Small intestine (tissue), 7 donors: ENCODE measurements around the gene NDUFV2. TPM values are rescaled to one million over a fixed set of nuclear protein-coding genes. Genes with fewer than 3 reads are reported as not detected.

Source experiments
- DNase-seq, 2 donors: peaks; one replicate each; pipeline versions ENCODE4 v3.0.0 to v3.0.0-alpha.2; 2013
- FAIRE-seq: peaks from 2 replicates; lab custom pipeline; 2012; peaks lifted over from hg19 to GRCh38; lab: Jason Lieb, UNC
- H3K27ac ChIP-seq, 3 donors: one replicate each; pipeline ENCODE4 v1.5.1; 2013; ENCODE audit warnings: low read length in 2 of 3, mild to moderate bottlenecking in 2 of 3, control low read depth in 1 of 3, inconsistent platforms in 1 of 3, low read depth in 1 of 3, moderate library complexity in 1 of 3
- H3K27me3 ChIP-seq, 3 donors: one replicate each; pipeline ENCODE4 v1.6.1; 2013; ENCODE audit warnings: low read length in 3 of 3, inconsistent platforms in 1 of 3; ENCODE audit not compliant: control insufficient read depth in 3 of 3, insufficient read depth in 3 of 3
- H3K36me3 ChIP-seq, 3 donors: one replicate each; pipeline ENCODE4 v1.6.1; 2013; ENCODE audit warnings: low read length in 3 of 3, inconsistent platforms in 1 of 3, low read depth in 1 of 3, mild to moderate bottlenecking in 1 of 3, moderate library complexity in 1 of 3; ENCODE audit not compliant: control insufficient read depth in 3 of 3, insufficient read depth in 2 of 3
- H3K4me1 ChIP-seq, 3 donors: one replicate each; pipeline ENCODE4 v1.6.1; 2013; ENCODE audit warnings: low read length in 2 of 3, inconsistent platforms in 1 of 3, low read depth in 1 of 3, mild to moderate bottlenecking in 1 of 3, moderate library complexity in 1 of 3; ENCODE audit not compliant: control insufficient read depth in 3 of 3, insufficient read depth in 2 of 3
- H3K4me3 ChIP-seq, 3 donors: one replicate each; pipeline ENCODE4 v1.5.1; 2013; ENCODE audit warnings: low read length in 3 of 3, control low read depth in 1 of 3, inconsistent platforms in 1 of 3, low read depth in 1 of 3, mild to moderate bottlenecking in 1 of 3, moderate library complexity in 1 of 3
- H3K9me3 ChIP-seq, 2 donors: one replicate each; pipeline ENCODE4 v1.6.1; 2013; ENCODE audit warnings: low read depth in 1 of 2, low read length in 1 of 2; ENCODE audit not compliant: control insufficient read depth in 2 of 2, insufficient read depth in 1 of 2
- WGBS, 3 donors: extraction: QIAGEN DNeasy Blood & Tissue Kit; methylation state at CpG; one replicate each; pipeline ENCODE4 v1.1.7; 2013; 5-methylcytosine and 5-hydroxymethylcytosine counted together
- polyA plus RNA-seq, 4 donors: library from polyadenylated mRNA; stranded (reverse) in 3 of 4; unstranded in 1 of 4; fragments of 200-250 nt in 3 of 4; fragments of 120-200 nt in 1 of 4; gene quantifications; one replicate each; pipeline versions ENCODE4 v1.2.1 to v1.2.3, GENCODE V29; 2013
- donor health status: healthy with polysubstance abuse.
- donor health status: control.
- donor health status: control.
- donor health status: Bipolar disorder and iron deficiency.
- donor health status: healthy.

The NDUFV2 gene
- polyA plus RNA-seq, 4 donors, result 125 to 300 (median 208) TPM

GRCh38 chr18:9065864-9066263, 36.6 kb upstream of the NDUFV2 start:
- FAIRE-seq, result no peak

GRCh38 chr18:9066358-9066757, 36.1 kb upstream of the NDUFV2 start:
- Histone ChIP-seq H3K27me3 (no peaks in the 10 kb centered on the region), H3K4me1 (no peaks in the 10 kb centered on the region), H3K36me3 (no peaks in the 10 kb centered on the region), H3K27ac (peak overlapping the region in 1 of 3 donors; percentile 70), H3K9me3 (no peaks in the 10 kb centered on the region), H3K4me3 (no peak overlapping the region)
- 82 to 94% (median 89%) methylated on average over 4 of the region's 4 CpGs for WGBS, 3 donors
- no peak for DNase-seq
- no peak for FAIRE-seq

More at GRCh38 chr18:9065864-9066263, 36.6 kb upstream of the NDUFV2 start:
- Histone ChIP-seq H3K27me3 (no peaks in the 10 kb centered on the region), H3K9me3 (no peaks in the 10 kb centered on the region), H3K4me1 (no peaks in the 10 kb centered on the region), H3K4me3 (no peak overlapping the region), H3K36me3 (no peaks in the 10 kb centered on the region), H3K27ac (peak overlapping the region in 1 of 3 donors; percentile 70)
- DNase-seq, result no peak
- WGBS, 3 donors, result 69 to 78% (median 75%) methylated on average over 4 to 5 of the region's 5 CpGs

- WGBS, 3 donors, result 91 to 92% (median 92%) methylated on average over 5 of the region's 5 CpGs
- Histone ChIP-seq H3K36me3 (no peaks in the 10 kb centered on the region), H3K9me3 (no peaks in the 10 kb centered on the region), H3K27ac (peak overlapping the region in 1 of 3 donors; percentile 70), H3K27me3 (no peaks in the 10 kb centered on the region), H3K4me1 (no peaks in the 10 kb centered on the region), H3K4me3 (no peak overlapping the region)
- FAIRE-seq, result no peak
- no peak for DNase-seq
Observed at GRCh38 chr18:9066817-9067306, 35.6 kb upstream of the NDUFV2 start.

GRCh38 chr18:9067823-9068222, 34.7 kb upstream of the NDUFV2 start:
- FAIRE-seq (no peak), DNase-seq (peak; percentile 14 to 20)
- Histone ChIP-seq H3K27me3 (no peaks in the 10 kb centered on the region), H3K9me3 (no peaks in the 10 kb centered on the region), H3K36me3 (no peaks in the 10 kb centered on the region), H3K27ac (peak overlapping the region in 1 of 3 donors; percentile 8), H3K4me1 (no peaks in the 10 kb centered on the region), H3K4me3 (no peak overlapping the region)
- WGBS, 3 donors, result 46 to 78% (median 57%) methylated on average over 6 of the region's 6 CpGs

GRCh38 chr18:9068346-9068745, 34.2 kb upstream of the NDUFV2 start:
- H3K4me3 ChIP-seq, result no peak overlapping the region
- FAIRE-seq, result no peak
- no peaks in the 10 kb centered on the region for H3K27me3 ChIP-seq
- H3K4me1 ChIP-seq, result no peaks in the 10 kb centered on the region
- DNase-seq, result peak; percentile 43 to 55
- WGBS, 3 donors, result 81 to 84% (median 81%) methylated on average over 2 of the region's 2 CpGs
- H3K36me3 ChIP-seq, result no peaks in the 10 kb centered on the region
- H3K27ac ChIP-seq, result peak overlapping the region in 1 of 3 donors; percentile 13
- H3K9me3 ChIP-seq, result no peaks in the 10 kb centered on the region

- Histone ChIP-seq H3K36me3 (no peaks in the 10 kb centered on the region), H3K27me3 (no peaks in the 10 kb centered on the region), H3K27ac (peak overlapping the region in 1 of 3 donors; percentile 52), H3K4me3 (no peak overlapping the region), H3K9me3 (no peaks in the 10 kb centered on the region), H3K4me1 (no peaks in the 10 kb centered on the region)
- DNase-seq (no peak), FAIRE-seq (no peak)
- 45 to 83% (median 68%) methylated on average over 9 of the region's 9 CpGs for WGBS, 3 donors
Observed at GRCh38 chr18:9069601-9070000, 32.9 kb upstream of the NDUFV2 start.

- H3K27me3 ChIP-seq, result no peaks in the 10 kb centered on the region
- DNase-seq, result no peak
- 87 to 93% (median 87%) methylated on average over 5 of the region's 5 CpGs for WGBS, 3 donors
- H3K36me3 ChIP-seq, result no peaks in the 10 kb centered on the region
- no peaks in the 10 kb centered on the region for H3K9me3 ChIP-seq
- no peak for FAIRE-seq
- H3K4me1 ChIP-seq, result no peaks in the 10 kb centered on the region
- no peak overlapping the region for H3K4me3 ChIP-seq
- H3K27ac ChIP-seq, result no peak overlapping the region
Observed at GRCh38 chr18:9070212-9070611, 32.3 kb upstream of the NDUFV2 start.

- H3K27ac ChIP-seq, result no peak overlapping the region
- no peak for FAIRE-seq
- H3K9me3 ChIP-seq, result no peaks in the 10 kb centered on the region
Observed at GRCh38 chr18:9079818-9080528, 22.5 kb upstream of the NDUFV2 start.

More at GRCh38 chr18:9079818-9080528, 22.5 kb upstream of the NDUFV2 start:
- Histone ChIP-seq H3K4me1 (no peaks in the 10 kb centered on the region), H3K27me3 (no peaks in the 10 kb centered on the region), H3K36me3 (no peaks in the 10 kb centered on the region), H3K4me3 (no peak overlapping the region)
- no peak for DNase-seq
- 64 to 68% (median 66%) methylated on average over 6 of the region's 6 CpGs for WGBS, 3 donors
